SU-DHL-6 (cell line): ENCODE measurements around the gene KIF1A.
"Not testable (repeated sequence)": the region's sequence is repeated elsewhere in the genome, so short reads cannot be mapped to it uniquely, and the experiment has no call there.

Experiments
- H2AFZ ChIP-seq: fragments of 200-600 bp; sonication (generic); 2 replicates; pipeline ENCODE4 v1.6.1; 2014; ENCODE audit warnings: low read depth, mild to moderate bottlenecking, moderate library complexity, mixed read lengths, antibody characterized with exemption, low read length; ENCODE audit not compliant: severe bottlenecking
- H3F3A ChIP-seq: fragments of 200-600 bp; shearing (Covaris generic); 2 replicates; pipeline ENCODE4 v1.6.0; 2016; ENCODE audit warnings: antibody characterized with exemption, mild to moderate bottlenecking; ENCODE audit not compliant: insufficient read depth
- H3K27ac ChIP-seq: fragments of 200-600 bp; sonication (generic); 2 replicates; pipeline ENCODE4 v1.5.1; 2016; ENCODE audit warnings: low read depth, mild to moderate bottlenecking, low read length, moderate library complexity, mixed read lengths
- H3K27me3 ChIP-seq: fragments of 200-600 bp; sonication (generic), shearing (Covaris generic); 2 replicates; pipeline ENCODE4 v1.6.0; 2014; ENCODE audit warnings: mild to moderate bottlenecking, low read length
- H3K36me3 ChIP-seq: fragments of 200-600 bp; sonication (generic); 2 replicates; pipeline ENCODE4 v1.6.1; 2014; ENCODE audit warnings: mild to moderate bottlenecking, low read length, mixed read lengths
- H3K4me2 ChIP-seq: fragments of 300-600, 200-600 bp; shearing (Covaris generic), sonication (generic); 2 replicates; pipeline ENCODE4 v1.6.0; 2014; ENCODE audit warnings: low read length, low read depth, mild to moderate bottlenecking; ENCODE audit not compliant: poor library complexity, severe bottlenecking
- H3K4me3 ChIP-seq: fragments of 200-600 bp; sonication (generic); 2 replicates; pipeline ENCODE4 v1.5.1; 2014; ENCODE audit warnings: antibody characterized with exemption, low read length, mild to moderate bottlenecking, mixed read lengths; ENCODE audit not compliant: insufficient read depth, poor library complexity, severe bottlenecking
- H3K79me2 ChIP-seq: fragments of 200-600 bp; sonication (generic); 2 replicates; pipeline ENCODE4 v1.6.1; 2014; ENCODE audit warnings: mild to moderate bottlenecking, low read length, moderate library complexity; ENCODE audit not compliant: insufficient read depth
- H3K9ac ChIP-seq: fragments of 200-600 bp; sonication (generic); 2 replicates; pipeline ENCODE4 v1.7.0; 2014; ENCODE audit warnings: mild to moderate bottlenecking, low read length
- H3K9me2 ChIP-seq: fragments of 200-600 bp; sonication (generic); replicated peaks from 2 replicates; pipeline ENCODE4 v1.6.1; 2014; ENCODE audit warnings: low read length; ENCODE audit not compliant: insufficient read depth
- H3K9me3 ChIP-seq: fragments of 200-600 bp; sonication (generic); 2 replicates; pipeline ENCODE4 v1.6.1; 2014; ENCODE audit warnings: low read length, mixed read lengths; ENCODE audit not compliant: insufficient read depth
- H4K20me1 ChIP-seq: fragments of 200-600 bp; sonication (generic); 2 replicates; pipeline ENCODE4 v1.6.1; 2014; ENCODE audit warnings: low read depth, mild to moderate bottlenecking, antibody characterized with exemption, low read length, moderate library complexity, mixed read lengths
- CTCF ChIP-seq: fragments of 200-600 bp; sonication (generic); IDR thresholded peaks from one replicate; pipeline ENCODE4 v1.5.1; 2017; ENCODE audit warnings: antibody characterized with exemption, mild to moderate bottlenecking, low read length, moderate library complexity; ENCODE audit not compliant: insufficient read depth, poor library complexity, severe bottlenecking
- EZH2phosphoT487 ChIP-seq: fragments of 200-600 bp; sonication (generic), shearing (Covaris generic); conservative IDR thresholded peaks from 2 replicates; pipeline ENCODE4 v1.6.1; 2018; ENCODE audit warnings: mild to moderate bottlenecking, antibody characterized with exemption, low read length, moderate library complexity, mixed read lengths

The KIF1A gene

DNA sequence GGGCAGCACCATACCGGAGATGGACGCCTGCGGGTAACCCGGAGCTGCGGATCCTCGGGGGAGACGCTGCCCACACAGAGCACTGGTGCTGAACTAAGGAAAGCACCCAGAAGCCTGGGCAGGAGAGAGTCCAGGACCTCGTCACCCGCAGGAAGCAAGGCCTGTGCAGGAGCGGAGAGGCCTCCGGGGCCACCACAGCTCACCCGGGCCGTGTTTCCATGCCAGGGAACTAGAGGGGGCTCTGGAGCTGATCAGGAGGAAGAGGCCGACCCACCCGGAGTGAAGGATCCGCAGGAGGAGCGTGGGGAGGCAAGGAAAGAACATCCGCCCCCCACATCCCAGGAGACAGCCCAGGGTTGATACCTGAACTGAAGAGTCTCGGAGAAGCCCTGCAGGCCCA is 141.1 kb downstream of the KIF1A start:
- not testable (repeated sequence) for H3K9me3 ChIP-seq, H3K4me2 ChIP-seq, H3K27ac ChIP-seq, H3K36me3 ChIP-seq, H3K27me3 ChIP-seq, H3K4me3 ChIP-seq, H3K9ac ChIP-seq, H3K9me2 ChIP-seq, H3K79me2 ChIP-seq, H3F3A ChIP-seq, H2AFZ ChIP-seq, H4K20me1 ChIP-seq

- H3K79me2 ChIP-seq, H3K4me3 ChIP-seq, H3K36me3 ChIP-seq, H3K9me3 ChIP-seq, H3K9me2 ChIP-seq, H4K20me1 ChIP-seq, H3K27me3 ChIP-seq, H3F3A ChIP-seq, H3K27ac ChIP-seq, H3K9ac ChIP-seq, H2AFZ ChIP-seq, H3K4me2 ChIP-seq: not testable (repeated sequence)
Measured at GRCh38 chr2:240678043-240678442, 142.0 kb downstream of the KIF1A start.

- H2AFZ ChIP-seq, H3K4me3 ChIP-seq, H3K4me2 ChIP-seq, H3F3A ChIP-seq, H3K79me2 ChIP-seq, H4K20me1 ChIP-seq, H3K9me2 ChIP-seq, H3K9ac ChIP-seq, H3K27ac ChIP-seq, H3K36me3 ChIP-seq, H3K27me3 ChIP-seq, H3K9me3 ChIP-seq: not testable (repeated sequence)
Measured at GRCh38 chr2:240675345-240675744, 144.7 kb downstream of the KIF1A start.

DNA sequence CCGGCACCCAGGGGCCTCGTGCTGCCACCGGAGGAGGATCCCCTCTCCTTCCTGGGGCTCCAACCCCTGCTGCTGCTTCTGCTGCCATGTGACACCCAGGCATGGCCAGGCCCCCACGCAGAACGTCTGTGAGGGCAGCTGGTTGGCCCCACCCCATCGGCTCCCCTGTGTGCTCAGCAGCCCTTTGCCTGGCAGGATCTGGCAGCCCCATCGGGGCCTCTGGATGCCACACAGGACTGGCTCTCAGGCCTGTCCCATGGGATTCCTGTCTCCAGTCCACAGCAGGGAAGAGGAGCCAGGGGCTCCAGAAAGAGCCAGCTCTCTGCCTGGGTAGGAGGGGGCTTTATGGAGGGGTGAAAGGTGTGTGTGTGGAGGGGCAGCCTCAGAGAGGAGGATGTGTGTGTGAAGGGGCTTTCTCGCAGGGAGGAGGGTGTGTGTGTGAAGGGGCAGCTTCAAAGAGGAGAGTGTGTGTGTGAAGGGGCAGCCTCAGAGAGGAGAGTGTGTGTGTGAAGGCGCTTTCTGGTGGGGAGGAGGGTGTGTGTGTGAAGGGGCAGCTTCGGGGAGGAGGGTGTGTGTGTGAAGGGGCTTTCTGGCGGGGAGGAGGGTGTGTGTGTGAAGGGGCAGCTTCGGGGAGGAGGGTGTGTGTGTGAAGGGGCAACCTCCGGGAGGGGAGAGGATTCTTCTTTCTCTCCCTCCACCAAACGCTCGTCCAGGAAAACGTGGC is 145.4 kb downstream of the KIF1A start:
- H4K20me1 ChIP-seq = not testable (repeated sequence)

GRCh38 chr2:240672701-240673190 is 147.3 kb downstream of the KIF1A start:
- no peaks in the 10 kb centered on the region for H3K36me3 ChIP-seq
- no peak for TF ChIP-seq EZH2phosphoT487
- no peak for TF ChIP-seq CTCF
- no peaks in the 10 kb centered on the region for H3K79me2 ChIP-seq
- H4K20me1 ChIP-seq = no peaks in the 10 kb centered on the region
- H3F3A ChIP-seq = no peaks in the 10 kb centered on the region
- H3K4me3 ChIP-seq = no peak overlapping the region
- H3K9me2 ChIP-seq = no peaks in the 10 kb centered on the region
- no peak overlapping the region for H3K9ac ChIP-seq
- H2AFZ ChIP-seq = no peak overlapping the region
- no peak overlapping the region for H3K27ac ChIP-seq
- H3K27me3 ChIP-seq = no peaks in the 10 kb centered on the region
- no peaks in the 10 kb centered on the region for H3K9me3 ChIP-seq
- no peak overlapping the region for H3K4me2 ChIP-seq

More for the DNA sequence above, 145.4 kb downstream of the KIF1A start:
- not testable (repeated sequence) for H3K4me2 ChIP-seq, H3K27ac ChIP-seq, H3K79me2 ChIP-seq, H3K9me3 ChIP-seq, H3K4me3 ChIP-seq, H2AFZ ChIP-seq, H3F3A ChIP-seq, H3K9ac ChIP-seq, H3K27me3 ChIP-seq, H3K9me2 ChIP-seq, H3K36me3 ChIP-seq
